Stimulated activated CD8-positive, alpha-beta memory T cell treated with anti-CD3 and anti-CD28 coated beads, Interleukin-7, amount 100 ng/mL, for 4 hours (primary cell): Measurements from ENCODE around the gene TMEM147.

Experiments used
- DNase-seq, 2 donors: peaks; one replicate each; pipeline ENCODE4 v3.0.0-alpha.2; 2020; ENCODE audit warnings: low read depth in 2 of 2

Gene TMEM147

DNA sequence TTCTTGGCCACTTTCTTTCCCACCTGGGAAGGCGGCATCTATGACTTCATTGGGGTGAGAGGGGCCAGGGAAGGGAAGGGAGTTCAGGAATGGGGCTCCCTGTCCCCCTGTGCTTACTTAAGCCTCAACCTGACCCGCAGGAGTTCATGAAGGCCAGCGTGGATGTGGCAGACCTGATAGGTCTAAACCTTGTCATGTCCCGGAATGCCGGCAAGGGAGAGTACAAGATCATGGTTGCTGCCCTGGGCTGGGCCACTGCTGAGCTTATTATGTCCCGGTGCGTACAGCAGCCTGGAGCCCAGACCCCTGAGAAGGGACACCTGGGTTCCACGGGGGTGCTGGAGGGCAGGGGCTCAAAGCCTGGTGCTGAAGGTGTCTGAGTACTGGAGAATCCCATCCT lies 1.1 kb downstream of the TMEM147 start:
- no peak for DNase-seq

DNA sequence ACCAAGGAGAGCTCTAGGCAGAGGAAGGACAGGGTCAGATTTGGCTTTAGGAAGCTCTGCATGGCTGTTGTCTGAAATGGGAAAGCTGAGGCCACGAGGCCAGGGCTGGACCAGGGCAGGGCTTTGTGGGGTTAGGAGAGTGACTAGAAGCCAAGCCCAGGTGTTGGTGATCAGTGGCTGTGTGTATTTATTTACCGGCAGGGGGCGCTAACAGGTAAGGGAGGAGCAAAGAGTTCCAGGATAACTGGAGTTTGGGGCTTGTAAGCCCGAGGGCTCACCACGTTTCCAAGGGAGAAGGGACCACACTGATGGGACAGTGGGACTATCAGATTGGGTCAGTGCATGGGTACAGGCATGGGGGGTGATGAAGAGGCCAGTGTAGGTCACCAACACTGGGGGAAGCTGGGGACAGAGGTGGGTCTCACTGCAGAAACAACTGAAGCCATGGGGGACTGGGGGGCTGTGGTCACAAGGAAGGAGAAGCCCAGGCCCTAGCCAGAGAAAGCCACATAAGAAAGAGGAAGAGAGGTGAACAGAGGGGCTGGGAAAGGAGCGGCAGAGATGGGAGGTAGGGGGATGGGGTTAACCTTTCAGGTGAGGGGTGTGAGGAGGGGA lies 3.9 kb downstream of the TMEM147 start:
- DNase-seq, result peak in 1 of 2 donors; percentile 27

DNA sequence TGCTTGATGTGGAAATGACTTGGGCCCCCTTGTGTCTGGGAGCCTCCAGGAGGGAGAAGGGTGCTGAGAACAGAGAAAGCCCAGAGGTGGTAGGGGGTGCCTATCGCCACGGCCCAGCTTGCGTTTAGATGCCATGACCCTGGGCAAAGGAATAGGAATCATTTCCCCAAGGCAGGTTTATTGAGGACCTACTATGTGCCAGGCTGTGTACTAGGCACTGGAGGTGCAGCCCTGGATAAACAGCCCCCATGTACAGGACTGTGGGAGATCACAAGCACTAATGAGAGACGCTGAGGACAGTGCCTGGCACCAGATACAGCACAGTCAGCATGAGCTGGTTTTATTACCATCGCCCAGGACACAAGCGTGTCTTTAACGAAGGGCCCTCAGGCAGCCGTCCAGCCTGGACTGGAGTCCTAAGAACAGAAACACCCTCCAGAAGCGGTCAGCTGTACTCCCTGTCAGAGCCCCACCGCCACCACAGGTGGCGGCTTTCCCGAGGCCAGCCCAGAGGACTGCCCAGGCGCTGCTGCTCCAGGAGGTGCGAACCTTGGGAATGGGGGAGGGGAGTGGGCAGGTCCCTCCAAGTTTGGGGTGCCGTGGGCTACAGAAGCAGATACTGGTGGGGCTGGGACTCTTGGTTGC lies 4.6 kb downstream of the TMEM147 start:
- DNase-seq, result no peak

DNA sequence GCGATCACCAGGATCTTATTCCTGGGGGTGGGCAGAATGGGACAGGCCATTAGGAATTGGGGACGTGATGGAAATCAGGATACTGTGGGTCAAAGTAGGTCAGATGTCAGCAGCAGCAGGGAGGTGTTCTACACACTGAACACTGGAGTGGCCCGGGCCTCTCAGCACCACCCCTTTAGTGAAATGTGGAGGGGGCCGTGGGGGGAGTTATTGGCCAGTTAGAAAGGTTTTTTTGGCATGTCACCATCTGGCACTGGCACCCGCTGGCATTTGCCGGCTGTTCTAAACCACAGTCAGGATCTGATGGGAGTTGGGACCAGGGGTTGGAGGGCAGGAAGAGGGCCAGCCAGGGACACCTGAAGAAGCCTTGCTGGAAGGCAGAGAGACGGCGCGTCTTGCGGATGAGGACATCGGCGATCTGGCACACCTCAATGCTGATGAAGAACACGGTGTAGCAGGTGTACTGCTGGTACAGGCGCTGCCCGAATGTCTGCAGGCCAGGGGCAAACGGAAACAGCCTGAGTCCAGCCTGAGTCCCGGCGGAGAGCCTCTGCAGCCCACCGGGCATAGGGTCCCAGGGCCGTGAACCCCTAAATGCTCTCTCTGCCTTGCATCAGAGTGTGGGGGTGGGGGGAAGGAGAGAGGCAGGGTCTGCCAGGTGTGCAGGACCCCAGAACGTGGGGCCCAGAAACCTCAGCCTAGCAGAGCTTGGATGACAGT lies 5.8 kb downstream of the TMEM147 start:
- no peak for DNase-seq

DNA sequence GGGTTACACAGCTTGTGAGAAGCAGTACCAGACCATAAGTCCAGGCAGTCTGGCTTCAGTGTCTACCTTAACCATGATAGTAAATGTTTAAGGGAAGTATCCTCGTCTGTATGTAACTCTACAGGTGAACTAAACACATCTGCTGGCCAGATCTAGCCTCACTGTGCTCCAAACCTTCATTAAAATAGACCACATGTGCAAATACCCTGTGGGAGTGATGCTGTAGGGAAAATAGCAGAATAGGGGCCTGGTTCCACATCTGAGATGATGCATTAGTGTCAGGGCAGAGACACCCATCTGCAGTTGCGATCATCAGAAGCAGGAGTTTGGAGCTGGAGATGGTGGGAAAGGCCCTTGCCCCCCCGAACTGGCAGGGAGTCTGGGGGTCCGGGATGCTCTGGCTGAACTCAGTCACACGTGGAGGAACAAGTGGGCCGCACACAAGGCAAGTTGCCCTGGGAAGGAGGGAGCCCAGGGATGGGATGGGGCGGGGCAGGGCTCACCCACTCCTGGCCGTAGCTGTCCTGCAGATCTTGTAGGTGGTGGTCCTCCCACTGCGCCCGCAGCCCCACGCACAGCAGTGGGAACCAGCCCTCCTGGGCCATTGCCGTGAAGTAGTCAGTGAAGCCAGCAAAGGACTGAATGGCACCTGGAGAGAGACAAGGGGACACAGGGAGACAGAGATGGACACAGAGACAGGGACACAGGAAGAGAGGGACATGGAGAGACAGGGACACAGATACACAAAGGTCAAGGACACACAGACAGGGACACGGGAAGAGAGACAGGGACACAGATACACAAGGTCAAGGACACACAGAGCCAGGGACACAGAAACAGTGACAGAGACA lies 7.3 kb downstream of the TMEM147 start:
- DNase-seq, result no peak

DNA sequence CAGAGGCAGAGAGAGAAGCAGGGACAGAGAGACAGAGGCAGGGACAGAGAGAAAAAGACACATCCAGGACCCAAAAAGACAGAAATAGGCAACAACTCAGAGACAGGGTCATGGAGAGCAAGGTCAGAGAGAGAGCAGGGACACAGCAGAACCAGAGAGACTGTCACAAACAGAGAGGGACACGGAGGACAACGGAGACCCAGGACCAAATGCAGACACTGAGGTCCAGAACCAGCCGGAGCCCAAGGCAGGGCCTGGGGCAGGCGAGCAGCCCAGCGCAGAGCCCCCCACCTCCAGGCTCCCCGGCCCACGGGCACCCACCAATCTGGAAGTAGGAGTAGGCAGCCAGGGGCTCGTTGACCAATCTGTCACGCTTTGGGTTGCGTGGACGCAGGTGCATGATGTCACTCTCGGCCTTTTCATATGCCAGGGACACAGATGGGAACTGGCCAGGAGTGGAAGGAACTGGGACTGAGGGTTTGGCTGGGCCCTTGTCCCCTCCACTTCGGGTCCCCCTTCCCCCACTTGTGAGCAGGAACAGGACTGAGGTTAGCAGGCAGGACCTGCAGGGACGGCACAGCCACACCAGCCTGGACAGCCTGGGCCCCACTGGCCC lies 8.1 kb downstream of the TMEM147 start:
- no peak for DNase-seq

DNA sequence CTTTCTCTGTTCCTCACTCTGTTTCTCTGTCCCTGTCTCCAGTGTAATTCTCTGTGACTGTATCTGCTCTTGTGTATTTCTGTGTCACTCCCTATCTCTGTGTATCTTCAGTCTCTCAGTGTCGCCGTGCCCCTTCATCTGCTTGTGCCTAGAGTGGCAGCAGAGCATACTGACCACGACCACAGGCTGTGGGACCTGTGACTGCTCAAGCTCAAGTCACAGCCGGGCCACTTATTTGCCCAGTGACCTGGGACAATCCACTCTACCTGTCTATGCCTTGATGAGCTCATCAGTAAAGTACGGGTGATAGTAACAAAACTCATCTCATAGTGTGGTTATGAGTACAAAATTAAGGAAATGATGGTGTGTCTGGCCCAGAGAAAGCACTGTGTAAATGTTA lies 8.7 kb downstream of the TMEM147 start:
- no peak for DNase-seq

DNA sequence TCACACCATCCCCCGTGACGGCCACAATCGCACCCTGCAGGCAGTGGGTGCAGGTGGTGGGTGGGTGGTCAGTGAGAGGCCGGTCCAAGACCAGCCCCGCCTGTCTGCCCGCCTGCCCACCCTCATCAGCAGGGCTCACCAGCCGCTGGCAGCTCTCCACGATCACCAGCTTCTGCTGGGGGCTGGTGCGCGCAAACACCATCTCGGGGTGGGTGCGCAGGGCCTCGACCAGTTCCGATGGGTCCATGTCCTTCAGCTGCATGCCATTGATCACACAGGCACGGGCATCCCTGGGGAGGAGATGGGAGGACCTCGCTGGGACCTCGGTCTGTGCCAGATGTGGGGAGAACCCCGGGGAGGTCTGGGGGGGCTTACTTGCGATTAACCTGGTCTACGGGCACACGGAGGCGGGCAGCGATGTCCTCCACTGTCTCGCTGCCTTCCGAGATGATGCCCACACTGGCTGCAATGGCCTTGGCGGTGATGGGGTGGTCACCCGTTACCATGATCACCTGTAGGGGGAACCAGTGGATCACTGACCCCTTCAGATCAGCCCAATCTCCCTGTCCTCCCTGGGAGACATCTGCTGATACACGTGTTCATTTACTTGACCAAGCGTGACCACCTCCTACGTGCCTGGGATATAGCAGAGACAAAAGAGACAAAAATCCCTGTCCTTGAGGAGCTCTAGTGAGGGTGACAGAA lies 10.0 kb downstream of the TMEM147 start:
- no peak for DNase-seq

DNA sequence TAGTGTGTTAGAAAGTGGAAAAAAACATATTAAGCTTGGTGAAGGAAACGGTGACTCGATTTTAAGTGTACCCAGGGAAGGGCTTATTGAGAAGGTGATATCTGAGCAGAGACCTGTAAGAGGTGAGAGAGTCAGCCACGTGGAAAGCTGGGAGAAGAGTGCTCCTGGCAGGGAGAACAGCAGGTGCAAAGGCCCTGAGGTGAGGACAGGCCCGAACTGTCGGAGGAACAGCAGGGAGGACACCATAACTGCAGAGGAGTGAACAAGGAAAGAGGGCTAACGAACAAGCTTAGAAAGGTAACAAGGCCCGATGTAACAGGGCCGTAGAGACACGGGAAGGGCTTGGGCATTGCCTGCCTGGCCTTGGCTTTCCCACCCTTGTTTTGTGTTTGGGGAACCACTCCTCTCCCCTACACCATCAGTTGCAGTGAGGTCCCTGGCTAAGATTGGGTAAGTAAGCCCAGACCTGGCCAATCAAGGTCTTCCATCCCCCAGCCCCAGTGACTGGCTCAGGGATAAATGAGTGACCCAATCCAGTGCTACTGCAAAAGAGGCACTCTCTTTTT lies 10.7 kb downstream of the TMEM147 start:
- no peak for DNase-seq

DNA sequence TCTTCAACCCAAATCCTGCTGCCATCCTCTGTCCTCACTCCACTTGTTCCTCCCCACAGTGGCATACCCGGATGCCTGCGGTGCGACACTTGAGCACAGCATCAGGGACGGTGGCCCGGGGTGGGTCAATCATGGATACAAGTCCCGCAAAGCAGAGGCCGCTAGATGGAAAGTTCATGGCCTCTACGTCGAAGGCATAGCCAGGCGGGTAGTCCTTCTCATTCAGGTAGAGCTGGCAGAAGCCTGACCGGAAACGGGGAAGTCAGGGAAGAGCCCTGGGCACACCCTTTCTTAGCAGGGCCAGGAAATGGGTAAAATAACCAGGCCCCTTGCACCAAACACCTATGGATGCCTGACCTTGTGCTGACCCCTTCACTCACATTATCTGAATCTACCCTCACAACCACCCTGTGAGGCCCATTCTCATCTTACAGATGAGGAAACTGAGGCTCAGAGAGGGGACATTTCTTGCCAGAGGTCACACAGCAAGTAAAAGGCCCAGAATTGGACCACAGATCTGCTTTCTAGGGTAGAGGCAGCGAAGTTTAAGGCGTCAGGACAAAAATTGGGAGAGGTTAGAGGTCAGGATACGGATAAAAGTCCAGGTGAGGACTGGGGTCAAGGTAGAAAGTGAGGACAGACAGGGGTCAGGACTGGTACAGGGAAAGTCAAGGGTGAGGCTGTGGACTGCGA lies 11.6 kb downstream of the TMEM147 start:
- no peak for DNase-seq

DNA sequence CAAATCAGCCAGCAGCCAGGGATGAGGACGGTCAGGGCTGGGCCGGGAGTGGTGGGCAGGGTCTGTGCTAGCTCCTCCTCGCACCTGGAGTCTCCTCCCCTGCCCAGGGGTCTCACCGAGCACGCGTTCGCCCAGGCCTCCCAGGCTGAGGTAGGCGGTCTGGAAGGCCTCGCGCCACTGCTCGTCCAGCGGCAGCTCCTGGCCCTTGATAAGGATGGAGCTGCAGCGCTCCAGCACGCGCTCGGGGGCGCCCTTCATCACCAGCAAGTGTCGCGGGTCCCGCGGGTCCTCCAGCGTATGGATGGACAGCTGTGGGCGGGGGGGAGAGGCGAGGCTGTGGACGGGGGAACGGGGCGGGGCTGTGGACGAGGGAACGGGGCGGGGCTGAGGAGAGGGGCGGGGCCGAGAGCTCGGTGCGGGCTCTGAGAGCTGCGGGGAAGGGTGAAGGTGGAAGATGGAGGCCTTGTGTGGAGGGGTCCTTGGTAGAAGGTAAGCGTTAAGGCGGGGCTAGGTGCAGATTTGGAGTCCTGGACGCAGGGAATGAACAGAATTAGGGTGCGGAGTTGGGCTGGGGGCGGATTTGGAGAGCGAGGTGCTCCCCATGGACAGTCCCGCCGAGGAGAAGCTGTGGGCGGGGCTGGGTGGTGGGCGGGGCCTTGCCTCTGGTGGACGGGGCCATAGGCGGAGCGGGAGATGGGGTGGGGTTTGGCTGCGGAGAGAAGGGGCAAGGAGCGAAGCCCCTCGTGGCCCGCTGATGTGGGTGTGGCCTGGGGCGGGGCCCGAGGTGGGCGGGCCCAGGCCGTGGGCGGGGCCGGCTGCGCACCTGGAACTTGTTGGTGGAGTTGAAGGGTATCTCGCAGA lies 12.3 kb downstream of the TMEM147 start:
- DNase-seq, result peak in 1 of 2 donors; percentile 30

DNA sequence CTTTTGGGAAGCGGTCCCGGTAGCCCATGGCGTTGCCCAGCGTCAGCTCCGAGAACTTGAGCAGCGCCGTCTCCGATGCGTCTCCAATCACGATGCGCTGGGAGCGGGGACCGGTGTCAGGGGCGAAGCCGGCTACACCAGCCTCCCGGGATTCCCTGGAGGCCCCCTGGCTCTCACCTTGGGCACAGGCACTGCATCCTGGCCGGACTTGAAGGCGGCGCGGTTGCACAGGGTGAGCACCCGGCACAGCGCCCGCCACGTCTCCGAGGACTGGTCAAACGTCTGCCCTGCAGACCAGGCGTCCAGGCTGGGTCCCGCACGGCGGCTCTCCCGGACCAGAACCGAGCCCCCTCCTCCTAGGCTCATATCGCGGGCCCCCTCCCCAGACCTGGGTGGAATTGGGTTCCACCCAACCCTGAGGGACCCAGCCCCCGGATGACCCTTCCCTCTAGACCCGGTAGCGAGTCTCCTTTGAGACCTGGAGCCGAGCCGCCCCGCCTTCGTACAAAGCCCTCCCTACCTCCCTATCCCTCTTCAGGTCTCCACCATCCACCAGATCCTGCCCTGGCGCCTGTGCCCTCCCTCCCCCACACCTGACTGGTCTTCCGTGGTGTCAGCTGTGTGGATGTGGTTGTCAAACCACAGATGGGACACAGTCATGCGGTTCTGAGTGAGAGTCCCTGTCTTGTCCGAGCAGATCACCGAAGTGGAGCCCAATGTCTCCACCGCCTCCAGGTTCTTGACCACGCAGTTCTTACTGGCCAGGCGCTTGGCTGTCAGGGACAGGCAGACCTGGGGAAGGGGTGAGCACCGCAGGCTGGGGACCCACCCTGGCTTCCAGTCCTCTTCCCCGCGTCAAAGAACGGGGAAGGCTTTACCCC lies 13.2 kb downstream of the TMEM147 start:
- no peak for DNase-seq

DNA sequence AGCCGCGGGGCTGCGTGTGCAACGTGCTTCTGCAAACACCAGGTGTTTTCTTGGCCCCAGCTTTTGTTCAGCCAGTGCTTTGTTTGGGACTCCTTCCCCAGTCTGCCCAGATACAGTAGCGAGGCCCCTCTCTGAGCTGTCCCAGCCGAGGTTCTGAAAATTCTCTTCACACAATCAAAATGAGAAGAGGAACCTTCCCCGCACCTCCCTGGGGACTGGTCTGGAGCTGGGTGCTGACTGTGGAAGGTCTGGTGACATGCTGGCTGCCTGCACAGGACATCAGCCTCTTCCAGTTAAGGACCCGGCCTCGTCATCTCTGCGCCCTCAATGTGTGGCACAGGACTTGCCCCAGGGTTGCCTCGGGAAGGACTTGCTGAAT lies 13.8 kb downstream of the TMEM147 start:
- DNase-seq, result no peak

DNA sequence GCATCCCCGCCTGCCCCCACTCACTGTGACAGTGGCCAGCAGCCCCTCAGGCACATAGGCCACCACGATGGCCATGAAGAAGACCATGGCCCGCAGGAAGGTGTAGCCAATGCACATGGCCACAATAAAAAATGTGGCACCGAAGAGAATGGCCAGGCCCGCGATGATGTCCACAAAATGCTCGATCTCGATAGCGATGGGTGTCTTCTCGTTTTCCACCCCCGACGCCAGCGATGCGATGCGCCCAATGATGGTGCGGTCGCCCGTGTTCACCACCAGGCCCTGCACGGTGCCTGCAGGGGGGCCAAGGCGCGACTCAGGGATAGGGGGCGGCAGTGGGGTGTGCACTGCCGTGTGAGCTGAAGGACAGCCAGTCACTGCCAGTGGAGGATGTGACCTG lies 14.4 kb downstream of the TMEM147 start:
- DNase-seq, result no peak

DNA sequence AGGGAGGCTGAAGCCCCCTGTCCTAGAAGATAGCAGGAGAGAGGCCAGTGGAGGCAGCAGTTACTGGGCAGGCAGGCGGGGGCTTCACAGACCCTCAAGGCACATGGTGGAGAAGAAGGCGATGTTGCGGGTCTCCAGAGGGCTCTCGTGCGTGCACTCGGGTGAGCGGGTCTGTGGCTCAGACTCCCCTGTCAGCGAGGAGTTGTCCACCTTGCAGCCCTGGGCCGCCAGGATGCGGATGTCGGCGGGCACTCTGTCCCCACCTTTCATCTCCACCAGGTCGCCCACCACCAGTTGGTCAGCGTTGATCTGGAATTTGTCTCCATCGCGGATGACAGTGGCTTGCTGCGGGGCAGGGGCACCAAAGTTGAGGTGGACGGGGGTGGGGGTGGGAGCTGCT lies 14.8 kb downstream of the TMEM147 start:
- no peak for DNase-seq

DNA sequence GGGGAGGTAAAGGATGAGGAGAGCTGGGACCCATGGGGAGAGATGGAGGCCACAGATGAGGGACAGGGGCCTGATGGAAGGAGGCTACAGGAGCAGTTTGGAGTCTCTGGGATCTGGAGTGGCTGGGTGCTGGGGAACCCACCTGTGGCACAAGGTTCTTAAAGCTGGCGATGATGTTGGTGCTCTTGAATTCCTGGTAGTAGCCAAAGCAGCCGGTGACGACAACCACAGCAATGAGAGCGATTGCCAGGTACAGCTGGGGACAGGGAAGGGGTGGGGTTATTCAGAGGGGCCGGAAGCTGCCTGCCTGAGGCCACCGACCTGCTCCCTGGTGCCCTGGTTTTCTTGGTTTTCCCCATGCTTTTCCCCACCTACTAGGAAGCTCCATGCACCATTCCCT lies 15.3 kb downstream of the TMEM147 start:
- no peak for DNase-seq

DNA sequence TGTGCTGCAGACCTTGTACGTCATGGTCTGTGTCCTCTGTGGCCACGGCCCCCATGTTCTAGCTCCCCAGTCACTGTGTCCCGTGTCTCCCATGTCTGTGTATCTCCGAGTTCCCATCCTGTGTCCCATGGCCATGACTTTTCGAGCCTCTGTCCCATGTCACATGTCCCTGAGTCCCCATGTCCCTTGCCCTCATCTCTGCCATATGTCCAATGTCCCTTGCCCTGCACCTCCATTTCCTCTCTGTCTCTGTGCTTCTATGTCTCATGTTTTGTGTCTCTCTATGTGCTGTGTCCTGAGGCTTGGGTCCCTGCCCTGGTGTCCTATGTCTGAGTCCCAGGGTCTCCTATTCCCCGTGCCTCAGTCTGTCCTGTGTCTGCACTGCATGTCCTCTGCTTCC lies 16.0 kb downstream of the TMEM147 start:
- DNase-seq, result no peak

DNA sequence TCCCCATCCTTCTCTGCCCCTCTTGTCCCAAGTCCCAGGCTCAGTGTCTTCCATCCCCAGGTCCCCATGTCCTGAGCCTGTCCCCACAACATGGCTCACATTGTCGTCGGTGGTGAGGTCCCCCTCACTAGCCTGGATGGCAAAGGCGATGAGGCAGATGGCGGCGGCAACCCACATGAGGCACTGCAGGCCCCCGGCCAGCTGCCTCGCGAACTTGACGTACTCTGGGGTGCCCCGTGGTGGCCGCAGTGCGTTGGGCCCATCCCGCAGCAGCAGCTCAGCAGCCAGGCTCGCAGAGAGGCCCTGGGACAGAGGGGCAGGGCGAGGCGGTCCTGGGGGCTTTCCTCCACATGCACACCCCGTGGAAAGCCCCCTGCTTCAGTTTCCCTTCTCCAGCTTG lies 16.9 kb downstream of the TMEM147 start:
- DNase-seq, result no peak
